Neuronal stem cell (in vitro differentiated cells): ENCODE data around the gene PCBP3.

Source experiments
- DNase-seq: peaks from one replicate; pipeline ENCODE4 v3.0.0-alpha.2; 2013; ENCODE audit warnings: low spot score
- H2AFZ ChIP-seq: one replicate; pipeline ENCODE4 v1.6.1; 2013; ENCODE audit warnings: mild to moderate bottlenecking, low read length, inconsistent platforms
- H2AK5ac ChIP-seq: 2 replicates; pipeline ENCODE4 v1.6.1; 2013; ENCODE audit warnings: low read depth, mild to moderate bottlenecking, inconsistent platforms, low read length, moderate library complexity, mixed read lengths
- H2BK120ac ChIP-seq: 2 replicates; pipeline ENCODE4 v1.6.1; 2013; ENCODE audit warnings: low read depth, mild to moderate bottlenecking, inconsistent platforms, low read length, moderate library complexity, mixed read lengths
- H2BK12ac ChIP-seq: one replicate; pipeline ENCODE4 v1.6.1; 2013; ENCODE audit warnings: low read length, inconsistent platforms
- H2BK15ac ChIP-seq: 2 replicates; pipeline ENCODE4 v1.6.1; 2013; ENCODE audit warnings: mild to moderate bottlenecking, low read length, inconsistent platforms, mixed read lengths
- H2BK5ac ChIP-seq: one replicate; pipeline ENCODE4 v1.6.1; 2013; ENCODE audit warnings: inconsistent platforms, mild to moderate bottlenecking, low read length, moderate library complexity
- H3K14ac ChIP-seq: one replicate; pipeline ENCODE4 v1.6.1; 2013; ENCODE audit warnings: low read length, inconsistent platforms
- H3K18ac ChIP-seq: 2 replicates; pipeline ENCODE4 v1.6.1; 2013; ENCODE audit warnings: low read length, inconsistent platforms
- H3K23ac ChIP-seq: 2 replicates; pipeline ENCODE4 v1.6.1; 2013; ENCODE audit warnings: low read depth, mild to moderate bottlenecking, mixed read lengths, low read length, inconsistent platforms; ENCODE audit not compliant: poor library complexity
- H3K27ac ChIP-seq: replicated peaks from 3 replicates; pipeline ENCODE4 v1.5.1; 2013; ENCODE audit warnings: low read length, inconsistent platforms
- H3K27me3 ChIP-seq, 3 experiments: 2 replicates each; pipeline ENCODE4 v1.6.1; 2013; ENCODE audit warnings: low read length in 3 of 3, mild to moderate bottlenecking in 2 of 3, inconsistent platforms in 1 of 3, low read depth in 1 of 3, mixed read lengths in 1 of 3, moderate library complexity in 1 of 3; ENCODE audit not compliant: control insufficient read depth in 3 of 3, insufficient read depth in 3 of 3
- H3K36me3 ChIP-seq, 2 donors: replicated peaks in 1 of 2; 2 replicates each; pipeline ENCODE4 v1.6.1; 2013; ENCODE audit warnings: low read length in 2 of 2; ENCODE audit not compliant: control insufficient read depth in 2 of 2, insufficient read depth in 2 of 2
- H3K4ac ChIP-seq: 2 replicates; pipeline ENCODE4 v1.6.1; 2013; ENCODE audit warnings: inconsistent platforms, mild to moderate bottlenecking, low read length, moderate library complexity
- H3K4me1 ChIP-seq, 2 donors: 1 replicate in 1 of 2; 2 replicates in 1 of 2; pipeline ENCODE4 v1.6.1; 2013; ENCODE audit warnings: low read length in 2 of 2, low read depth in 1 of 2; ENCODE audit not compliant: control insufficient read depth in 2 of 2, insufficient read depth in 1 of 2
- H3K4me2 ChIP-seq: one replicate; pipeline ENCODE4 v1.6.1; 2013; ENCODE audit warnings: mild to moderate bottlenecking, low read length, inconsistent platforms; ENCODE audit not compliant: insufficient read depth, poor library complexity, severe bottlenecking
- H3K4me3 ChIP-seq, 2 donors: 2 replicates each; pipeline ENCODE4 v1.5.1; 2013; ENCODE audit warnings: low read length in 2 of 2, mild to moderate bottlenecking in 2 of 2, inconsistent platforms in 1 of 2, moderate library complexity in 1 of 2
- H3K79me1 ChIP-seq: one replicate; pipeline ENCODE4 v1.6.1; 2013; ENCODE audit warnings: low read depth, mild to moderate bottlenecking, inconsistent platforms, low read length, moderate library complexity
- H3K9ac ChIP-seq: one replicate; pipeline ENCODE4 v1.6.1; 2013; ENCODE audit warnings: mild to moderate bottlenecking, low read depth, low read length, inconsistent platforms; ENCODE audit not compliant: poor library complexity
- H3K9me3 ChIP-seq, 2 donors: replicated peaks in 1 of 2; 2 replicates each; pipeline versions ENCODE3 to v1.6.1; 2013; ENCODE audit warnings: low read length in 2 of 2, mild to moderate bottlenecking in 2 of 2, inconsistent platforms in 1 of 2, low read depth in 1 of 2, mixed read lengths in 1 of 2, moderate library complexity in 1 of 2; ENCODE audit not compliant: control insufficient read depth in 2 of 2, insufficient read depth in 1 of 2
- H4K8ac ChIP-seq: one replicate; pipeline ENCODE4 v1.6.1; 2013; ENCODE audit warnings: low read depth, mild to moderate bottlenecking, inconsistent platforms, low read length, moderate library complexity
- H4K91ac ChIP-seq: one replicate; pipeline ENCODE4 v1.6.1; 2013; ENCODE audit warnings: low read length, low read depth, mild to moderate bottlenecking, inconsistent platforms; ENCODE audit not compliant: poor library complexity
- WGBS, 2 donors: extraction: QIAGEN DNeasy Blood & Tissue Kit; methylation state at CpG; one replicate each; pipeline ENCODE4 v1.1.7; 2013; ENCODE audit warnings: missing lambda C conversion rate in 2 of 2, mixed read lengths in 1 of 2; ENCODE audit not compliant: insufficient read length in 2 of 2, insufficient replicate concordance in 1 of 2; ENCODE audit errors: extremely low coverage in 2 of 2; 5-methylcytosine and 5-hydroxymethylcytosine counted together

The PCBP3 gene

GRCh38 chr21:45918011-45918410, 274.5 kb downstream of the PCBP3 start:
- Histone ChIP-seq H4K91ac (no peak overlapping the region), H3K36me3 (no peaks in the 10 kb centered on the region), H3K4me1 (peaks cover 0 to 5% of the 10 kb centered on the region in 2 donors), H2BK15ac (no peak overlapping the region), H3K27ac (no peak overlapping the region), H3K27me3 (peaks cover 0 to 34% (median 0%) of the 10 kb centered on the region in 3 experiments), H4K8ac (no peak overlapping the region), H3K14ac (no peak overlapping the region), H3K4ac (no peak overlapping the region), H3K9ac (no peak overlapping the region), H2BK12ac (no peak overlapping the region), H3K4me2 (no peak overlapping the region), H2AFZ (no peak overlapping the region), H3K23ac (no peak overlapping the region), H3K18ac (no peak overlapping the region), H2AK5ac (no peak overlapping the region), H3K79me1 (no peaks in the 10 kb centered on the region), H3K9me3 (no peaks in the 10 kb centered on the region), H2BK120ac (no peak overlapping the region), H2BK5ac (no peak overlapping the region), H3K4me3 (no peak overlapping the region)
- WGBS, 2 donors, result no CpG with 5 or more reads among the region's 11 CpGs
- DNase-seq, result no peak

- Histone ChIP-seq H3K27me3 (peaks cover 0 to 34% (median 0%) of the 10 kb centered on the region in 3 experiments), H2BK12ac (no peak overlapping the region), H2AFZ (no peak overlapping the region), H2BK120ac (no peak overlapping the region), H4K8ac (no peak overlapping the region), H2AK5ac (no peak overlapping the region), H2BK5ac (no peak overlapping the region), H3K4me3 (no peak overlapping the region), H2BK15ac (no peak overlapping the region), H3K79me1 (no peaks in the 10 kb centered on the region), H3K4ac (no peak overlapping the region), H3K14ac (peak overlapping the region; percentile 38), H3K36me3 (no peaks in the 10 kb centered on the region), H3K18ac (no peak overlapping the region), H3K9me3 (no peaks in the 10 kb centered on the region), H3K4me2 (no peak overlapping the region), H3K23ac (no peak overlapping the region), H3K9ac (no peak overlapping the region), H3K4me1 (peaks cover 0 to 5% of the 10 kb centered on the region in 2 donors), H4K91ac (no peak overlapping the region), H3K27ac (no peak overlapping the region)
- WGBS, 2 donors, result no CpG with 5 or more reads among the region's 20 CpGs
- DNase-seq, result no peak
Measured at GRCh38 chr21:45918835-45919447, 275.4 kb downstream of the PCBP3 start.

- Histone ChIP-seq H3K9ac (no peak overlapping the region), H3K14ac (peak overlapping the region; percentile 89), H4K8ac (no peak overlapping the region), H3K27me3 (peaks cover 0 to 30% (median 0%) of the 10 kb centered on the region in 3 experiments), H3K9me3 (no peaks in the 10 kb centered on the region), H3K4me3 (no peak overlapping the region), H2BK120ac (no peak overlapping the region), H2BK15ac (no peak overlapping the region), H3K18ac (peak overlapping the region; percentile 48), H3K27ac (no peak overlapping the region), H3K79me1 (no peaks in the 10 kb centered on the region), H2AK5ac (no peak overlapping the region), H3K23ac (no peak overlapping the region), H2BK12ac (no peak overlapping the region), H3K4ac (no peak overlapping the region), H3K36me3 (no peaks in the 10 kb centered on the region), H4K91ac (no peak overlapping the region), H2BK5ac (no peak overlapping the region), H2AFZ (no peak overlapping the region), H3K4me2 (no peak overlapping the region), H3K4me1 (peaks cover 0 to 3% of the 10 kb centered on the region in 2 donors)
- no peak for DNase-seq
- WGBS, 2 donors, result no CpG with 5 or more reads among the region's 15 CpGs
Measured at GRCh38 chr21:45919593-45919992, 276.1 kb downstream of the PCBP3 start.

DNA sequence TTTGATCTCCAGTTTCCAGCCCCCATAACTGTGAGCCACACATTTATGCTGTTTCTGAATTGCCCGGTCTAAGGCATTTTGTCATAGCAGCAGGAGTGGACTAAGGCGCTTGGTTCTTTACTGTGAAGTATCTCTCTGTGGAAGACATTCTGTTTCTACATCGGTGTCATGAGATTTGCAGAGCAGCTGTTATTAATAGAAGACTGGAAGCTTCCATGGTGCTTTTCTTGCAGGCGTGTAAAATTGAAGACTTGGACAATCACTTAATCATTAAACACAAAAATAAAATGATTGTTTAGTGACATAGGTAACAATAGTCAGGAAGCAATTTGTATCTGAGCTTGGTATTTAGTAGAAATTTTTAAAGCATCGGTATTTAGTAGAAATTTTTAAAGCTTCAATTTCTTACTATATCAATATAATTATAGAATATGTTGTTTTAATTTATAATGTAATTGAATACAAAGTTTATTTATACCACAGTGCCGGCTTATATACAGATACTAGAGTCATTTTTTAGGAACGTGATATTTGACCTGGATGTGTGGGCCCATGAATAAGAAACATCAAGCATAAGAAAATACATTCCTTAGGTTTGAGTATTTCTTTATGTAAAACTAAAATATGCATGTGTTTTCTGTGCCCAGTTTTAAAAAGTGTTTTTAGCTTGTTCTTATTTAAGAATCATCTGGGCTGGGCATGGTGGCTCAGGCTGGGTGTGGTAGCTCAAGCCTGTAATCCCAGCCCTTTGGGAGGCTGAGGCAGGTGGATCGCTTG, 277.5 kb downstream of the PCBP3 start:
- Histone ChIP-seq H3K79me1 (no peaks in the 10 kb centered on the region), H2AFZ (no peak overlapping the region), H3K9me3 (peaks cover 0 to 2% of the 10 kb centered on the region in 2 donors), H3K36me3 (no peaks in the 10 kb centered on the region), H2BK120ac (no peak overlapping the region), H2BK12ac (no peak overlapping the region), H2BK5ac (no peak overlapping the region), H2AK5ac (no peak overlapping the region), H3K27me3 (peaks cover 0 to 17% (median 0%) of the 10 kb centered on the region in 3 experiments), H3K18ac (no peak overlapping the region), H3K4me3 (no peak overlapping the region), H3K27ac (no peak overlapping the region), H2BK15ac (no peak overlapping the region), H3K14ac (no peak overlapping the region), H4K8ac (no peak overlapping the region), H4K91ac (no peak overlapping the region), H3K4me2 (no peak overlapping the region), H3K4ac (no peak overlapping the region), H3K23ac (no peak overlapping the region), H3K9ac (no peak overlapping the region), H3K4me1 (no peaks in the 10 kb centered on the region)
- DNase-seq, result no peak
- no CpG with 5 or more reads among the region's 8 CpGs for WGBS, 2 donors
